Activated naive CD4-positive, alpha-beta T cell treated with anti-CD3 and anti-CD28 coated beads, Interleukin-2, amount 50 U/mL, for 16 hours (primary cell): ENCODE data around the gene CCL26.
"Not testable (repeated sequence)": the region's sequence is repeated elsewhere in the genome, so short reads cannot be mapped to it uniquely, and the experiment has no call there.

Experiments used
- DNase-seq: peaks from one replicate; pipeline ENCODE4 v3.0.0-alpha.2; 2020

Gene CCL26

GRCh38 chr7:75737856-75738603 lies 34.0 kb downstream of the CCL26 start:
- no peak for DNase-seq

- no peak for DNase-seq
Measured at GRCh38 chr7:75735581-75736350, 36.2 kb downstream of the CCL26 start.

- DNase-seq = no peak
Measured at GRCh38 chr7:75734586-75735458, 37.2 kb downstream of the CCL26 start.

- no peak for DNase-seq
Measured at GRCh38 chr7:75732764-75733630, 39.0 kb downstream of the CCL26 start.

- DNase-seq = no peak
Measured at GRCh38 chr7:75732016-75732521, 39.9 kb downstream of the CCL26 start.

GRCh38 chr7:75729851-75730274 lies 42.1 kb downstream of the CCL26 start:
- no peak for DNase-seq

GRCh38 chr7:75727881-75728593 lies 44.0 kb downstream of the CCL26 start:
- DNase-seq = no peak

- not testable (repeated sequence) for DNase-seq
Measured at GRCh38 chr7:75727351-75727750, 44.7 kb downstream of the CCL26 start.

- DNase-seq = no peak
Measured at GRCh38 chr7:75725306-75725705, 46.7 kb downstream of the CCL26 start.

GRCh38 chr7:75723444-75723843 lies 48.6 kb downstream of the CCL26 start:
- no peak for DNase-seq

GRCh38 chr7:75722373-75722772 lies 49.6 kb downstream of the CCL26 start:
- DNase-seq = no peak

GRCh38 chr7:75721922-75722321 lies 50.1 kb downstream of the CCL26 start:
- not testable (repeated sequence) for DNase-seq

- no peak for DNase-seq
Measured at GRCh38 chr7:75721426-75721825, 50.6 kb downstream of the CCL26 start.

GRCh38 chr7:75719626-75720025 lies 52.4 kb downstream of the CCL26 start:
- no peak for DNase-seq
